GM19328 (cell line): ENCODE results near the gene DLK2.

Source experiments
- ATAC-seq: cut with Tn5 transposase; IDR thresholded peaks from one replicate; pipeline ENCODE4 v1.9.1; 2021; ENCODE audit warnings: mild to moderate bottlenecking, moderate library complexity; ENCODE audit not compliant: unreplicated experiment

The DLK2 gene

DNA sequence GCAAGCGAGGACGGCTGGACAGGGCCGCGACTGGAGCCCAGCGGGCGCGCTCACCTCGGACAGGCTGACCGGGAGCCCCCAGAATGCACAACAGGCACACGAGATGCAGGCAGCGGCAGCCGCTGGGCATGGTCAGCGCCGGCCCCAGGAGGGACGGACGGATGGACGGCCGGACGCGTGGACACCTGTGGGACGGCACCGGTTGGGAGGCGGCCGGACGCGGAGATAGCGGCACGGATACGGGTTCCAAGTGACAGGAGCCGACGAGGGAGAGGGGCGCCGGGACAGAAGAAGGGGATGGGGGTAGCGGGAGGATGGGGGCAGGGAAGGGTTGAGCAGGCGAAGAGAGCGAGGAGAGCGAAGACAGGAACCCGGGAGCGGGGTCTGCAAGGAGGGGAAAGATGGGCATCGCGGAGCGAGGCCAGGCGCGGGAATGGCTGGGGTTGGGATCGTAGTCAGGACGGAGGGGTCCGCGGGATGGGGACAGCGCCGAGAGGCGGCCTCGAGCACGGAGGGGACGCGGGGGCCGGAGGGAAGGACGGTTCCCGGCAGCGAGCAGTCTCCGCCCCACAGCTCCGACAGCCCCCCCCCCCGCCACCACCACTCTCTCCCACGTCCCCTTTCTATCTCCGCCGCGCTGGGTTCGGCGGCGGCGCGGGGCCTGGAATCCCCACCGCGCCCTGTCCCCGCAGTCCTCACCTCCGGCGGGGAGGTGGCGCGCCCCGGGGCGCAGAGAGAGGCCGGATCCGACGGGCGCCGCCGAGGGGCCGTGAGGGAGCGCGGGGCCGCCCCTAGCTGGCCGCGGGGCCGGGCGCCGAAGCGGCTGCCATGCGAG is 435 bp downstream of the DLK2 start:
- no peak for ATAC-seq

GRCh38 chr6:43454290-43454695 is 1.1 kb downstream of the DLK2 start:
- ATAC-seq: no peak

DNA sequence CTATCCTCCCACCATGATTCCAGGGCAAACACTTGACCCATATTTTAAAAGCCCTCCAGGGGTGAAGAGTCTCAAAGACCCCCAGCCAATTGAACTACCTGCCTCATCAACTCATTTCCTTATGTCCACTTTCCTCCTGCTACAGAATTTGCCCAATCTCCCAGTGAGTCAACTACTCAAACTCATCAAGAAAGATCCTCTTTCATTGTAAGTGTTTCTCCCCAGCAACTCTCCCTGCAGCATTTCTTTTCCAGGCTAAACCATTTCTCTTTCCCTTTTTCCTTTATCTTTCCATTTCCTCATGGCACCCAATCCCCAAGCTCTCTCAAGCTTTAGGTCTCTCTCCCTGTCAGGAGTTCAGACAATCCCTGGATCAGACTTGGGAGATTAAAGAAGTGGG is 1.5 kb downstream of the DLK2 start:
- ATAC-seq: no peak

- no peak for ATAC-seq
These were observed 2.5 kb downstream of the DLK2 start for GRCh38 chr6:43452896-43453295.

DNA sequence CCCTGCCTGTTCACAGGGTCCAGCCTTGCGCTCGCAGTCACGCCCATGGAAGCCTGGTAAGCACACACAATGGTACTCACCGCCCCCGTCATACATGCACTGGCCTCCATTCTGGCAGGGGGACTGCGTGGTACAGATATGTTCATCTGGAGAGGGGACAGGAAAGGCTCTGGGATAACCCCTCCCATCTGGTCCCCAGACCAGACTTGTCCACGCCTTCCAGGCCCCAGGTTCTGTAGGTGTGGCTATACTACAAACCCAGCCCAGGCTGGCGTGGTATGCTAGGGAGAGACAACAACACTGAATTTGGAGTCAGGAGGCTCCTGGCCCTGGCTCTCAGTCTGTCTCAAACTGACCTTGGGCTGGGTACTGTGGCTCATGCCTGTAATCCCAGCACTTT is 3.4 kb downstream of the DLK2 start:
- ATAC-seq: no peak

DNA sequence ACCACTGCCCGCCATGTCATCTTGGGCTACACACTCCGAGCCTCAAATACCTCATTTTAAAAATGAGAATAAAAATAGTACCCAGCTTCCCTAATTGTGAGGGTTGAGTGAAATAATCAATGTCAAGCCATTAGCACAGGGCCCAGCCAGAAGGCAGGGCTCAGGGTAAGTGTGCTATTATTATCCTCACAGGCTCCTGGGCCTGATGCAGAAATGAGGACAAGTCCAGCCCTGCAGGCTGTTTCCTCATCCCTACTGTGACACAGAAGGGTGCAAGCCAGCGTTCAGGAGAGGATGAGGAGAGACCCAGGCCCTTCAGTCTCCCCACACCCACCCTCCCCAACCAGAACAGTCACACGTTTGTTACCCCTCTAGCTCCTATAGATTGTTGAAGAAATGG is 4.0 kb downstream of the DLK2 start:
- ATAC-seq: no peak

- no peak for ATAC-seq
These were observed 4.6 kb downstream of the DLK2 start for GRCh38 chr6:43450699-43451131.

- no peak for ATAC-seq
These were observed 6.4 kb downstream of the DLK2 start for GRCh38 chr6:43448916-43449315.

GRCh38 chr6:43447604-43448003 is 7.7 kb downstream of the DLK2 start:
- no peak for ATAC-seq

DNA sequence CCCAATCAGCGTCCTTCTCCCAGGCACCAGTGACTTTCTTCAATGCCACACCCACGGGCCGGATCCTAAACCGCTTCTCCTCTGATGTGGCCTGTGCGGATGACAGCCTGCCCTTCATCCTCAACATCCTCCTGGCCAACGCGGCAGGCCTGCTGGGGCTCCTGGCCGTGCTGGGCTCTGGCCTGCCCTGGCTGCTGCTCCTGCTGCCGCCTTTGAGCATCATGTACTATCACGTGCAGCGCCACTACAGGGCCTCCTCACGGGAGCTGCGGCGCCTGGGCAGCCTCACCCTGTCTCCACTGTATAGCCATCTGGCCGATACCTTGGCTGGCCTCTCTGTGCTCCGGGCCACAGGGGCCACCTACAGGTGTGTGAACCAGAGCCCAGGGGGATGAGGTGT is 9.8 kb downstream of the DLK2 start:
- ATAC-seq: no peak

DNA sequence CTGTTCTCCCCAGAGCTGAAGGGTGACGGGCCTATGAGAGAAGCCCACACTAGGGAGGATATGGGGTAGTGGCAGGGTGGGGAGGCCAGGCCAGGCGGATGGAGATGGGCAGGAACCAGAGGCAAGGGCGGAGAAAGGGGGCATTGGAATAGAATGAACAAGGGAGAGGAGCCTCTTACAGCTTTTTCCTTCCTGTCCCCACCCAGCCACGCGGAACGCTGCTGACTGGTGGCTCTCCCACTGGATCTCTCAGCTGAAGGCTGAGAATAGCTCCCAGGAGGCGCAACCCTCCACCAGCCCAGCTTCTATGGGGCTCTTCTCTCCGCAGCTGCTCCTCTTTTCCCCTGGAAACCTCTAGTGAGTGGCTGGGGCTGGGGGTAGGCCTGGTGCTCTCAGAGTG is 10.8 kb downstream of the DLK2 start:
- no peak for ATAC-seq

- ATAC-seq: no peak
These were observed 11.3 kb downstream of the DLK2 start for GRCh38 chr6:43444036-43444435.

DNA sequence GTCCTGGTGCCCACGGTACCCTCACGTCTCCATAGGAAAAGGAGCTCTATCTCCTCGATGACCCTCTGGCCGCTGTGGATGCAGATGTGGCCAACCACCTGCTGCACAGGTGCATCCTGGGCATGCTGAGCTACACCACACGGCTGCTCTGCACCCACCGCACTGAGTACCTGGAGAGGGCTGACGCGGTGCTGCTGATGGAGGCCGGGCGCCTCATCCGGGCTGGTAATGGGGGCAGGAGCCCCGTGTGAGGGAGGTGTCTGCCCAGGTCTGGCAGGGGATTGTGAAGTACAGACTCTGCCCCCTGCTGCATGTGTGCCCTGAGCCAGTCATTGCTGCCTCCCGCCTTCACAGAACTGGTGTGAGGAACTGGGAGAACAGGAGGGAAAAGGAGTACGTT is 12.4 kb downstream of the DLK2 start:
- no peak for ATAC-seq

GRCh38 chr6:43437700-43438099 is 17.6 kb downstream of the DLK2 start:
- no peak for ATAC-seq

DNA sequence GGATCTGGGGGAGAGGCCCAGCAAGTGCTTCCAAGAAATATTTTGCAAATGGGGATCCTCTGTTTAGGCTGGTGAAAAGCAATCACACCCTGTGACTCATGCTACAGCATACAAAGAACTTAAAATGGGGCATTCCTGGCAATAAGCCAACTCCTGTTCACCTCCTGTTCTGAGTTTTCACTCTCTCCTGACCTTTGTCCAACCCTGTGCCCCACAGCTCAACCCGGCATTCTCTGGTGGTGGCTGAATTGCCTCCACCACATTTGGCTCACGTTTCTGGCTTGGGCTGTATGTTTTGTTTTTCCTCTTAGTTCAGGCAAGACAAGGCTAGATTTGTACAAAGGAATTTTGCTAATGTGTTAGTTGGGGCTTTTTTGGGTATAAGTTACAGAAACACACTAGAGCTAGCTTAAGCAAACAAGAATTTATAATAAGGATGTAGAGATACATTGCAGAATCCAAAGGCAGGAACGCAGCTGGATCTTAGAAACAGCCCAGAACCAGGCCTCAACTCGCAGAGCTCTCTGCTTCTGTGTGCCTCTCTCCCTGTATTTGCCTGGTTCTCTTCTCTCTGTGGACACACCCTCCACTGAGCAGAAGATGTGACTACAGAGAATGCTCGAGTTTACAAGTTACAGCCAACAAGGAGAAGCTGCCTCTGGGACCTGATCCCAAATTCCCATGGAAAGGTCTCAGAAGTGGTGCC is 18.6 kb downstream of the DLK2 start:
- ATAC-seq: no peak

- ATAC-seq: no peak
These were observed 19.5 kb downstream of the DLK2 start for GRCh38 chr6:43435682-43436437.

- no peak for ATAC-seq
These were observed 20.4 kb downstream of the DLK2 start for GRCh38 chr6:43434943-43435342.

DNA sequence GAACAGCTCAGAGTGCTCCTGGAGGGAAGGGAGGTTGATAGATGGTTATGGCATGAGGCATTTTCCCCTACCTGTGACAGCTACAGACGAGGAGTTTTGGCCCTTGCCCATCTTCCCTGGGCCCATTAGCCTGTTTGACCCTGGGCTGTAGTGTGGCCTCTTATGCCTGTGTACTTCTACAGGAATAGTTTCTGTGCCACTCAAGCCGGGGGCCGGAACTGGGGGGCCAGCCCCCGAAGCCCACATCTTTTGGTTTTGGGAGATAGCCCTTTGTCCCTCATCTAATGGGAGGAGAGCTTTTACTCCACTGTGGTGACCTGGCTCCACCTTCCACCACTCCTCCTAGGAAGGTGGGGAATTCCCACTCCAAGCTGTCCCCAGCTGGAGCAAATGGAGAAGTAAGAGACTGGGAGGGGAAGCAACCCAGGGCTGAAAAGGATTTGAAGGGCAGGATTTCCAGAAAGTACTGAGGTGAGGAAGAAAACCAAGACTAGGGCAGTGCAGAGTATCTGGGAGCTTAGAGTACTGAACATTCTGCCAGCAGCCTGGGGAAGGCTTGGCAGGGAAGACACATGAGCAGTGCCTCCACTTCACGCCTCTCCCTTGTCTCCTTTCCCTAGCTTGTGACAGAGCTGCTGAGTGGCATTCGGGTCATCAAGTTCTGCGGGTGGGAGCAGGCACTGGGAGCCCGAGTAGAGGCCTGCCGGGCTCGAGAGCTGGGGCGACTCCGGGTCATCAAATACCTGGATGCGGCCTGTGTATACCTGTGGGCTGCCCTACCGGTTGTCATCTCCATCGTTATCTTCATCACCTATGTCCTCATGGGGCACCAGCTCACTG is 21.1 kb downstream of the DLK2 start:
- ATAC-seq: no peak

GRCh38 chr6:43433148-43433547 is 22.2 kb downstream of the DLK2 start:
- ATAC-seq: no peak

GRCh38 chr6:43432009-43432945 is 23.1 kb downstream of the DLK2 start:
- no peak for ATAC-seq
